ENCODE data around the gene GRK6. TPM values are rescaled to one million over a fixed set of nuclear protein-coding genes. Genes with fewer than 3 reads are reported as not detected.

The GRK6 gene
- total RNA-seq, 1 donor from 2014 or later = 46.4 TPM

GRCh38 chr5:177431317-177432142 lies 5.1 kb downstream of the GRK6 start:
- H3K36me3 ChIP-seq (ENCODE audit: control insufficient read depth, insufficient read depth, low read length) = peaks cover 6% of the 10 kb centered on the region
- no peak for TF ChIP-seq CTCF (IDR thresholded peaks at IDR 0.05; ENCODE audit: insufficient read depth, low read length, poor library complexity, severe bottlenecking)
- DNase-seq (ENCODE audit: low read depth) = no peak

DNA sequence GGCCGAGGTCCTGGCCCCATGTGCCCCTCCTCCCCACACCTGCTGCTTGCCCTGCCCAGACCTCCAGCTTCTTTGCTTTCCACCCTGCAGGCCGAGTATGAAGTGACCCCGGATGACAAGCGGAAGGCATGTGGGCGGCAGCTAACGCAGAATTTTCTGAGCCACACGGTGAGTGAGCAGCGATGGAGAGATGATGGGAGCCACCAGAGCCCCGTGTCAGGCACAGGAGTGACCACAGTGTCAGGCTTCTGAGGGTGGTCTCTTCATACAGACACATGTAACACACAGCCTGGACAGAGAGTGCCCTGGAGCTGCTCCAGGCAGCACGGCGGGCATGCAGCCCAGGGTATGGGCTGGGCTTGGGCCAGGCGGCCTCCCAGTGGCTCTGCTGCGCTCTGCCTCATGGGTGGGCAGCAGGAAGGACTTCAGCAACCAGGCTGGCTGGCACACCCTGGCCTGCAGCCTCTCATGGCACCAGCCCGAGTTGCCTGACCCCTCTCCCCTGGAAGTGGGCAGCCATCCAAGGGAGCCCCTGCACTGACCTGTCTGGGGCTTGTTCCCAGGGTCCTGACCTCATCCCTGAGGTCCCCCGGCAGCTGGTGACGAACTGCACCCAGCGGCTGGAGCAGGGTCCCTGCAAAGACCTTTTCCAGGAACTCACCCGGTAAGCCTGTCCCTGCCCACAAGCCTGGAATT lies 5.8 kb downstream of the GRK6 start:
- no peak for TF ChIP-seq CTCF (IDR thresholded peaks at IDR 0.05; ENCODE audit: insufficient read depth, low read length, poor library complexity, severe bottlenecking)
- H3K4me3 ChIP-seq (ENCODE audit: low read depth, low read length) = no peak overlapping the region
- H3K27me3 ChIP-seq (ENCODE audit: control insufficient read depth, insufficient read depth, low read length) = no peaks in the 10 kb centered on the region
- peaks cover 6% of the 10 kb centered on the region for H3K36me3 ChIP-seq (ENCODE audit: control insufficient read depth, insufficient read depth, low read length)
- DNase-seq (ENCODE audit: low read depth) = no peak

More at GRCh38 chr5:177431317-177432142, 5.1 kb downstream of the GRK6 start:
- no peak overlapping the region for H3K4me3 ChIP-seq (ENCODE audit: low read depth, low read length)
- no peaks in the 10 kb centered on the region for H3K27me3 ChIP-seq (ENCODE audit: control insufficient read depth, insufficient read depth, low read length)

DNA sequence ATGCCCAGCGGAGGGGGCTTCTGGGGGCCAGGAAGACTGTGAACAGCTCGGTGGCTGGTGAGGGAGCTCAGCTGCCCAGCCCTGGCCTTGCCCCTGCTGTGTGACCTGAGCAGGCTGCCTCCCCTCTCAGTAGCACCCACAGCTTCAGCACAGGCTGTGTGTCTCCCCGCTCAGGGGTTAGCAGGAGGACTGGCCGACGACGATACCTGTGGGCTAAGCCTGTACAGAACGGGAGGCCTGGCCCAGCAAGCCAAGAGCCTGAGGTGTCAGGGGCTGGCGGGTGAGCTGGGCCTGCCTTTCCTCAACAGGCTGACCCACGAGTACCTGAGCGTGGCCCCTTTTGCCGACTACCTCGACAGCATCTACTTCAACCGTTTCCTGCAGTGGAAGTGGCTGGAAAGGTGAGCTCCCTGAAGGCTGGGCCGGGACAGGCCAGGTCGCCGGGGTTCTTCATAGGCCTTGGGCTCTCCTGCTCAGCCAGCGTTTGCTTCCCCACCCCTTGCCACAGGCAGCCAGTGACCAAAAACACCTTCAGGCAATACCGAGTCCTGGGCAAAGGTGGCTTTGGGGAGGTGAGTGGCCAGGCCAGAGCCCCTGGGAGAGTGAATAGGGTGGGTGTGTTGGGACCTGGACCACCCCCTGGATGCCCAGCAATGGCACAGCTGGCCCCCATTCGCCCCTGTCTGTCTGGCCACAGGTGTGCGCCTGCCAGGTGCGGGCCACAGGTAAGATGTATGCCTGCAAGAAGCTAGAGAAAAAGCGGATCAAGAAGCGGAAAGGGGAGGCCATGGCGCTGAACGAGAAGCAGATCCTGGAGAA lies 6.6 kb downstream of the GRK6 start:
- TF ChIP-seq CTCF (IDR thresholded peaks at IDR 0.05; ENCODE audit: insufficient read depth, low read length, poor library complexity, severe bottlenecking) = no peak
- Histone ChIP-seq H3K36me3 (ENCODE audit: control insufficient read depth, insufficient read depth, low read length) (peaks cover 6% of the 10 kb centered on the region), H3K4me3 (ENCODE audit: low read depth, low read length) (no peak overlapping the region), H3K27me3 (ENCODE audit: control insufficient read depth, insufficient read depth, low read length) (no peaks in the 10 kb centered on the region)
- DNase-seq (ENCODE audit: low read depth) = no peak

GRCh38 chr5:177433658-177434217 lies 7.3 kb downstream of the GRK6 start:
- DNase-seq (ENCODE audit: low read depth) = no peak
- Histone ChIP-seq H3K36me3 (ENCODE audit: control insufficient read depth, insufficient read depth, low read length) (peaks cover 6% of the 10 kb centered on the region), H3K27me3 (ENCODE audit: control insufficient read depth, insufficient read depth, low read length) (no peaks in the 10 kb centered on the region), H3K4me3 (ENCODE audit: low read depth, low read length) (no peak overlapping the region)
- TF ChIP-seq CTCF (IDR thresholded peaks at IDR 0.05; ENCODE audit: insufficient read depth, low read length, poor library complexity, severe bottlenecking) = no peak

DNA sequence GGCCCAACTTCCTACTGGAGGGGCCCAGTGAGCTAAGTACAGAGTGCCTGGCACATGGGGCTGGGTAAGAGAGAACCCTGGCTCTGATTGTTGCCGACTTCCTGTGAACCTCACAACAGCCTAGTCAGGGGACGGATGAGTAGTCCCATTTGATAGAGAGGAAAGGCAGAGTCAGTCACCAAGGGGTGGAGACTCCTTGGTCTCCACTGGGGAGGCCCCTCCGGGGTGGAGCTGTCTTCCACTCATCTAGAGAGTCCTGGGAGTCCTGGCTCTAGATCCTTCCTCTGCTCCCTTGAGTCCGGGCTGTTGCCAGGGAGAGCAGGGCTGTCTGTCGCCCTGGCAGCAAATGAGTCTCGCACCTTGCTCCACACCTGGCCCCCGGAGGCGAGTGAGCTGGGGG lies 8.0 kb downstream of the GRK6 start:
- H3K27me3 ChIP-seq (ENCODE audit: control insufficient read depth, insufficient read depth, low read length) = no peaks in the 10 kb centered on the region
- no peak overlapping the region for H3K4me3 ChIP-seq (ENCODE audit: low read depth, low read length)
- H3K36me3 ChIP-seq (ENCODE audit: control insufficient read depth, insufficient read depth, low read length) = peaks cover 6% of the 10 kb centered on the region
- TF ChIP-seq CTCF (IDR thresholded peaks at IDR 0.05; ENCODE audit: insufficient read depth, low read length, poor library complexity, severe bottlenecking) = no peak
- no peak for DNase-seq (ENCODE audit: low read depth)

Data from kidney epithelial cell (primary cell).